ENCODE measurements around the gene ZNF483. TPM values are rescaled to one million over a fixed set of nuclear protein-coding genes. Genes with fewer than 3 reads are reported as not detected.
A peak's percentile ranks its signal among the peaks of the same experiment; 100 is the strongest.
"Not testable (repeated sequence)": the region's sequence is repeated elsewhere in the genome, so short reads cannot be mapped to it uniquely, and the experiment has no call there.

Gene ZNF483
- polyA plus RNA-seq, 1 donor = 3.9 TPM

- DNase-seq = peak; percentile 70
Measured at GRCh38 chr9:111610845-111611244, 85.9 kb downstream of the ZNF483 start.

GRCh38 chr9:111613436-111614040, 88.6 kb downstream of the ZNF483 start:
- no peak for DNase-seq

GRCh38 chr9:111615928-111616327, 90.9 kb downstream of the ZNF483 start:
- DNase-seq = no peak

DNA sequence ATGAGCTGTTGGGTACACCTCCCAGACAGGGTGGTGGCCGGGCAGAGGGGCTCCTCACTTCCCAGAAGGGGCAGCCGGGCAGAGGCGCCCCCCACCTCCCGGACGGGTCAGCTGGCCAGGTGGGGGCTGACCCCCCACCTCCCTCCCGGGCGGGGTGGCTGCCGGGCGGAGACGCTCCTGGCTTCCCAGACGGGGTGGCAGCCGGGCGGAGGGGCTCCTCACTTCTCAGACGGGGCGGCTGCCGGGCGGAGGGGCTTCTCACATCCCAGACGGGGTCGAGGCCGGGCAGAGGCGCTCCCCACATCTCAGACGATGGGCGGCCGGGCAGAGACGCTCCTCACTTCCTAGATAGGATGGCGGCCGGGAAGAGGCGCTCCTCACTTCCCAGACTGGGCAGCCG, 92.4 kb downstream of the ZNF483 start:
- DNase-seq = not testable (repeated sequence)

GRCh38 chr9:111621895-111622480, 97.0 kb downstream of the ZNF483 start:
- no peak for DNase-seq

- no peak for DNase-seq
Measured at GRCh38 chr9:111622626-111623025, 97.6 kb downstream of the ZNF483 start.

Other genes starting within 250 kb of the ZNF483 start
- not detected for gene OR2K2, start 195.0 kb upstream of the ZNF483 start, polyA plus RNA-seq (ENCODE audit: insufficient read length)
- 95.2 TPM for gene ECPAS, start 40.8 kb upstream of the ZNF483 start, polyA plus RNA-seq (ENCODE audit: insufficient read length)
- 278 TPM for gene PTGR1, start 74.5 kb downstream of the ZNF483 start, polyA plus RNA-seq (ENCODE audit: insufficient read length)
- gene DNAJC25, start 106.2 kb downstream of the ZNF483 start, polyA plus RNA-seq (ENCODE audit: insufficient read length) = 16.5 TPM
- 59.3 TPM for gene GNG10, start 136.4 kb downstream of the ZNF483 start, polyA plus RNA-seq (ENCODE audit: insufficient read length)

All from left kidney (tissue), 2 donors.